ENCODE measurements around the gene CDH10.

Gene CDH10

DNA sequence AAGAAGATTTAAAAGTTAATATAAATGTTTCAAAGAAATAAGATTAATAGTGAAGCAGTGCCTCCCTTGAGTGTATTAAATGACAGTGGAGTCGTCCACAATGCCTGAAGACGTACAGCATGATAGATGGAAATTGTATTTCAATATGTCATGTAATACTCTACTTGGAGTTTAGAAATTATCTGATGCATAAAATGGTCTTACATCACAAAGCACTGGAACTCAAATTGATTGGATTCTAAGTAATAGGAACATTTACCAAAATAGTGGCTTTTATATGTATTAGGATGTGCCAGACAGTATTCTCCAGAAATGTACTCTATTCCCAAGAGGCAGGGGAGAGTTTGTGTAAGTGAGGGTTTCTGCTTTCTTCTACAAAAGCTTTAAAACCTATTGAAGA, 49.4 kb downstream of the CDH10 start:
- no peak for DNase-seq

DNA sequence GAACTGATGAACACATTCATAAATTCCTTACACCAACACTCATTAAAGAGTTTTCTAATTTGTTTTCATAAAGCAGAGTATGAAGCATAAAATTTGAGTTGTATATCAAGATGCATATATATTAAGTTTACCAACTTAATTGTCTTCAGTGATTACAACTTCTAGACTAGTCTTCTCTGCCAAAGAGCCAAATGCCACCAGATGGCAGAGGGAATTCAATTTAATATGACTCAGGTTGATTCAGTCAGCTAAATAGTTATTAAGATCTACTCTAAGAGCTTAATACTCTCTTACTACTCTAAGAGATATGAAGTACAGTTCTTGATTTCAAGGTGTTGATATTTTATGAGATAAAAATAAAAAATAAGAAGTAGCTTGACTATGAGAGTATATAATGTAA, 53.4 kb downstream of the CDH10 start:
- no peak for DNase-seq

- no peak for DNase-seq
Measured at GRCh38 chr5:24589566-24589965, 55.2 kb downstream of the CDH10 start.

- no peak for DNase-seq
Measured at GRCh38 chr5:24585751-24586150, 59.0 kb downstream of the CDH10 start.

GRCh38 chr5:24571302-24571701, 73.5 kb downstream of the CDH10 start:
- no peak for DNase-seq

GRCh38 chr5:24566933-24567332, 77.8 kb downstream of the CDH10 start:
- no peak for DNase-seq

DNA sequence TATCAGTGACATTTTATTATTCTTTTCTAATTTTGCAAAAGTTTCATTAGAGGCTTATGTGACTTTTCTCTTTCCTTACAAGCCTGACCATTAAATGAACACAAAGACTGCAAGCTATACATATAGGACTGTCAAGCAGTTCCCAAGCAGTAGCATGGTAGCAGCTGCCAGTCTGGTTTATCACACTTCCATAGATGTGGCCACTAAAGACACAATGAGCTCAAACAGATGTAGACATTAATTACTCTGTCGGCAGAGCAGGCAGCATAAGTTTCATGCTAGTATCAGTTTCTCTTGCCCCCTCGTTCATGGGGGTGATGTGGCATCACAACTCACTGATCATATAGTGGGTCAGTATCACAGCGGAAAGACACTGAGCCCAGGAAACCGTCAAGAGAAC, 89.5 kb downstream of the CDH10 start:
- no peak for DNase-seq

DNA sequence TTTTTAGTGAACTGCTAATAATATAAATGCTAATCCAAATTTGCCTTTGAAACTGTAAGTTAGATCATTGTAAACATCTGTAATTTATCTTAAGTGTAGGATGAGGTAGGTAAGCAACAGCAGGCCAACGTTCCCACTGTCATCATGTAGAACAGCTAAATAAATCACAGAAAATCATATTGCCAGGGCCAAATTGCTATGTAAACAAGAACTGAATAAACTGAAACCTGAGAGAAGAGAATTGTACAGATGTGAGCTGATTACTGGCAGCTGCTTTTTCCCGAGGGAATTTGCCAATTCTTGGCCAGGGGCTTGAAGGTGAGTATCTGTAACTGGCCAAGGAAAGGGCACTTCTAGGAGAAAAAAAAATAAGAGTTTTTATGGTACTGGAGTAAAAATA, 97.6 kb downstream of the CDH10 start:
- no peak for DNase-seq

- no peak for DNase-seq
Measured at GRCh38 chr5:24539613-24540012, 105.2 kb downstream of the CDH10 start.

DNA sequence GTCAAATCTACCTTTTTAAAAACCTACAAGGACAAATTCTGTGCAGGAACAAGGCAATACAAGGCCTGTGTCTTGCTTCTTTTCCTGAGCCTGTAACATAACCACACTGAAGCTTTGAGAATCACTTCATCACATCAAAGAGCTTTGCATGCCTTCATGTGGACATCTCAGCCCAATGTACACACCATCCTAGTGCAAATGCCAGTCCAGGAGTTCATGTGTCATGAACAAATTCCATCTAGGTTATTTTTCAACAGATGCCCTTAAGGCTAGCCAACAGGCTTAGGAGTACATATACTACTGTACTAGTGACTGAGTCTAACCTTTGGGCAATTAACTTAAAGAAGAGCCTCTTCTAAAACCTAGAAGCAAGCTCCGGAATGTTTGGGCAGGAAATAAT, 106.4 kb downstream of the CDH10 start:
- no peak for DNase-seq

DNA sequence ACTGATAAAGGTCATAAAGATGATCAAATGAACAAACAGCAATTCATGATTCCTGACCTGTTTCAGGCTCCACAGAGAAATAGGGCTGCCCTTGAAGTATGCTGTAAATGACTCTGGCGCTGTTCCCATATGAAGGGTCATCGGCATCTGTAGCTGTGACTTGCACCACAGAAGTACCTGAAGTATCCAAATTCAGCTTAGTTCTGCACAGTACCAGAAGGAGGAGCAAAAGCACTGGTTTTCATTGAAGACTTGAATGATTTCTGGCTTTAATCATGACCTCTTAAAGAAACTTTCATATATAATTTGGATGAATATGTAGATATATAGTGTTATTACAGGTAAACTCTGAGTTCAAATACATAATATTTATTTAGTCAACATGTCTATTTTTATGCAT, 109.1 kb downstream of the CDH10 start:
- no peak for DNase-seq

GRCh38 chr5:24530906-24531305, 113.9 kb downstream of the CDH10 start:
- no peak for DNase-seq

- no peak for DNase-seq
Measured at GRCh38 chr5:24525414-24525813, 119.4 kb downstream of the CDH10 start.

- no peak for DNase-seq
Measured at GRCh38 chr5:24512423-24512822, 132.4 kb downstream of the CDH10 start.

- DNase-seq = no peak
Measured at GRCh38 chr5:24510523-24510988, 134.2 kb downstream of the CDH10 start.

DNA sequence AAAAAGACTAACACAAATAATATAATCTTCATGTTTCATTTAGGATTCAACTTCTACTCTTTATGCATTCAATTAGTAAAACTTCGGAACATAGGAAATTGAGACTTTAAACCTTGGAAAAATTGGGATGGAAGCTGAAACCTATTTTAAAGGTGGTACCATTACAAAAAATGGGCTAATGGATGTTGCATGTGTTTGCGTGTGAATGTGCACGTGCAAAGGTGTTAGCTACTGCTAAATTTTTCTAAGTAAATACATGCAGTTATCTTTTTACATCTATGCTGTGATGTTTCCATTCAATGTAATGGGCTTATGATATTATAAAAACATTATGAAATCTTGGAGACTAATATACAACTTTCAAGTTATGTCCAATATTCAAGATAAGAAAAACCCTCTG, 134.8 kb downstream of the CDH10 start:
- no peak for DNase-seq

GRCh38 chr5:24505258-24505657, 139.5 kb downstream of the CDH10 start:
- no peak for DNase-seq

- DNase-seq = no peak
Measured at GRCh38 chr5:24497591-24498157, 147.1 kb downstream of the CDH10 start.

DNA sequence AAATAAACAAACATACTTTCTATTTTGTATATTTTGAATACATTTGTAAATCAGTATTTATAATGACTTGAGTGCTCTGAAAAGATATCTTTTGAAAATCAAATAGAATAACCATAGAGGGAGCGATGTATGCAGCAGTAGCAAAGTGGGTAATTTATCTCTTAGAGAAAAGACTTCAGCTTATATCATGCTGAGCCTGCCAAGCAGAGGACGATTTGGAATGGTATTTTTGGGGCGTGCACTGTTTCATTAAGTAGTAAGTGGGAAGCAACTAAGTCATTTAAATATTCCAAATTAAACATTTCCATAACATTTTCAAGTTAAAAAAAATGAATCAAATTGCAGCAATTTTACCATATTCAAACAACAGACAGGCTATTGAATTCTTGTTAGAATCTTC, 147.6 kb downstream of the CDH10 start:
- no peak for DNase-seq

GRCh38 chr5:24496268-24496667, 148.5 kb downstream of the CDH10 start:
- no peak for DNase-seq

- DNase-seq = no peak
Measured at GRCh38 chr5:24492229-24492628, 152.5 kb downstream of the CDH10 start.

DNA sequence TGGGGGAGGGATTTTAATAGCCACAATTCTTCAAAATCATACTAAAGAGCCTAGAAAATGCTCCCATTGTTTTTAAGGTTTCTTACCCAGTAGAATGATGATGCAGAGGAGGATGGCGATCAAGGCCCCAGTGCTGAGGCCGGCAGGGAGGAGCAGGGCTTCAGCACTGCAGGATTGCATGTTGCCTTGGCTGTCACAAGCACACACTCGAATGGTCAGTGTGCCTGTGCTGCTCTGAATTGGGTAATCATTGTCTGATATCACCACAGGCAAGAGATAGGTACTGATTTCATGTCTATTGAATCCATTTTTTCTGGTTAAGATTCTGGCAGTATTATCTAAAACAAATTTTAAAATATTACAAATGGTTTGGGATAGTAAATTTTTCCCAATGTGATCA, 153.3 kb downstream of the CDH10 start:
- DNase-seq = no peak

DNA sequence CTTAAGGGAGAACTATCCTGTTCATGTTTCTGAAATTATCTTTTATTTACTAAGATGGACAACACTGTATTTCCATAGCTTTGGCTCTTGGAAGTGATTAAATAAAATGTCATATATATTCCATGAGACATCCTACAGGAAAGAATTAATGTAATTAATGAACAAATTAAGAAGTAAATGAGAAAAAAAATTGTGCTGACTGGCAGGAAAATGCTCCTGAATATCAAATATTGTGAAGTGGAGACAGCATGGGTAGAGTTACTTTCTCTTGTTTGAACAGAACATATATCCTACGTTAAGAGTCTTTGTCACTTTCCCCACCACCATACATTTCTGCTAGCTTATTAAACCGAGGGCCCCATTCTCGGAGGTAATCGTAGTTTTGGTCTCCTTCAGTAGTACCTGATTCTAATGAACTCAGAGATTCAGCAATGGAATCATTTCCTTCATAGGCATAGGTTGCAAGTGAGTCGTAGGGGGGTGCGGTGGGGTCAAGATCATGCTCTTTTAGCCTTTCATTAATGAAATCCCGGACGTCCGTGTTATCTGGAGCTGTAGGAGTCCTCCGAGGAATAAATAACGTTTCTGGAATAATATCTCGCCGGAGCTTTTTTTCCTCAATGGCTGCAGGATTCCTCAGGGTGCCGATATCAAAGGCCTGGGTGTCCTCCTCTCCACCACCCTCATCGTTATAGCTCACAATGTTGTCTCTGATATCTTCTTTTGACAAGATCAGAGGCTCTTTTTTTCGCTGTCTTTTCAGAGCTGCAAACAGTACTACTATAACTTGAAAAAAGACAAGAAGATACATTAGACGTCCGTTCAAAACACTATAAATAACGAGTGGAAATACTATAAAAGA, 157.2 kb downstream of the CDH10 start:
- no peak for DNase-seq

- DNase-seq = no peak
Measured at GRCh38 chr5:24480952-24481351, 163.8 kb downstream of the CDH10 start.

DNA sequence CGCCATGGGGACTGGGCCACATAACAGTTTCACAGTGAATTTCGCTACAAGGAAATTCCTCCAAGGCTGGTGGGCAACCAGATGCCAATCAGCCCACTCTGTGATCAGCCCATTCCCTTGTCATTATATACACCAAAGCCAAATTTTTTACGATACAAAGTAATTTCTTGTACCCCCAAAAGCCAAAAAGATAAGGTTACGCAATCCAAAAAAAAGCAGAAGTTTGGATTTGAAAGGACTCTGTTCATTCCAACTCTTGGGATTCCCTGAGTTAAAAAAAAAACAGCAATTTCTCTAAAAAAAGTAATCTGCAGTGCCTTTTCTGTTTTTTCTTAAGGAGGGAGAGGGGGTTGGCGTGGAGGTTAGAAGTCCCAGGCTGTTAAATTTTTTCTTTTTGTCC, 166.8 kb downstream of the CDH10 start:
- no peak for DNase-seq
